Epithelial cell of proximal tubule (primary cell): Measurements from ENCODE around the gene OCA2. TPM values are rescaled to one million over a fixed set of nuclear protein-coding genes. Genes with fewer than 3 reads are reported as not detected.
"Not testable (repeated sequence)": the region's sequence is repeated elsewhere in the genome, so short reads cannot be mapped to it uniquely, and the experiment has no call there.

Experiments used
- DNase-seq: peaks from one replicate; pipeline ENCODE4 v3.0.0-alpha.2; 2011; ENCODE audit warnings: low read depth
- H3K4me3 ChIP-seq: 2 replicates; pipeline ENCODE4 v1.5.1; 2011; ENCODE audit warnings: low read depth, mild to moderate bottlenecking, low read length
- total RNA-seq: library from RNA; depleted of rRNA; stranded (reverse); fragments of >200 nt; gene quantifications from 2 replicates; pipeline ENCODE4 v1.2.3, GENCODE V29; 2015
- TF ChIP-seq, protein P1 (sequence below): conservative IDR thresholded peaks from 2 replicates; pipeline ENCODE4 v1.5.1; 2012; ENCODE audit warnings: low read depth, mild to moderate bottlenecking, low read length

Gene OCA2
- total RNA-seq, 1 donor from 2014 or later, result not detected

- no peak for DNase-seq
- no peak overlapping the region for H3K4me3 ChIP-seq
- TF ChIP-seq, protein P1, sequence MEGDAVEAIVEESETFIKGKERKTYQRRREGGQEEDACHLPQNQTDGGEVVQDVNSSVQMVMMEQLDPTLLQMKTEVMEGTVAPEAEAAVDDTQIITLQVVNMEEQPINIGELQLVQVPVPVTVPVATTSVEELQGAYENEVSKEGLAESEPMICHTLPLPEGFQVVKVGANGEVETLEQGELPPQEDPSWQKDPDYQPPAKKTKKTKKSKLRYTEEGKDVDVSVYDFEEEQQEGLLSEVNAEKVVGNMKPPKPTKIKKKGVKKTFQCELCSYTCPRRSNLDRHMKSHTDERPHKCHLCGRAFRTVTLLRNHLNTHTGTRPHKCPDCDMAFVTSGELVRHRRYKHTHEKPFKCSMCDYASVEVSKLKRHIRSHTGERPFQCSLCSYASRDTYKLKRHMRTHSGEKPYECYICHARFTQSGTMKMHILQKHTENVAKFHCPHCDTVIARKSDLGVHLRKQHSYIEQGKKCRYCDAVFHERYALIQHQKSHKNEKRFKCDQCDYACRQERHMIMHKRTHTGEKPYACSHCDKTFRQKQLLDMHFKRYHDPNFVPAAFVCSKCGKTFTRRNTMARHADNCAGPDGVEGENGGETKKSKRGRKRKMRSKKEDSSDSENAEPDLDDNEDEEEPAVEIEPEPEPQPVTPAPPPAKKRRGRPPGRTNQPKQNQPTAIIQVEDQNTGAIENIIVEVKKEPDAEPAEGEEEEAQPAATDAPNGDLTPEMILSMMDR, result no peak
Observed at GRCh38 chr15:28124841-28125240, 25.7 kb upstream of the OCA2 start.

DNA sequence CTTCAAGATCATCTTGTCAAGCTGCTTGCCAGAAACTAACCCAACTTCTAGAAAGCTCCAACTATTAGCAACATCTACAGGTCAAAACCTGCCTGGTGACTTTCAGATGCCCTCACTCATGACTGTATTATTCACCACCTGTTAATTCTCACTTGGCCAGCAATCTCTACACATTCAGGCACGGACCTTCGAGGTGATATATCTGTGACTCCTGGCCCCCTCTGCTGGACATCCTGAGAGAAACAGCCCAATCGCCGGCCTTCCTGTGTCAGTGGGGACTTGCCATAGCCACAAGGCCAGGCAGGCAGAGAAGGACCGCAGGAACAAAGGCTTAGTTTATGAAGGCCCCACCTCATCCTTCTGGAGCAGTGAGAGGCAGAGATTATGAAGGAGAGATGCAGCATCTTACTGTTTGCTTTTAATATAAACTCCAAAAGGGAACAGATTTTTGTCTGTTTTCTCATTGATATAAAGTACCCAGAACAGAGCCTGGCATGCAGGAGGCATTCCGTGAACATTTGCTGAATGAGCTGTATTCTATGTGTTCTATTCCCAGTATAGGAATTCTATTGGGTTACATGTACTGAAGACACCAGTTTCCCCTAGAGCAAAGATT lies 24.4 kb upstream of the OCA2 start:
- H3K4me3 ChIP-seq, result no peak overlapping the region
- TF ChIP-seq, protein P1, result peak; percentile 78
- peak; percentile 40 for DNase-seq

DNA sequence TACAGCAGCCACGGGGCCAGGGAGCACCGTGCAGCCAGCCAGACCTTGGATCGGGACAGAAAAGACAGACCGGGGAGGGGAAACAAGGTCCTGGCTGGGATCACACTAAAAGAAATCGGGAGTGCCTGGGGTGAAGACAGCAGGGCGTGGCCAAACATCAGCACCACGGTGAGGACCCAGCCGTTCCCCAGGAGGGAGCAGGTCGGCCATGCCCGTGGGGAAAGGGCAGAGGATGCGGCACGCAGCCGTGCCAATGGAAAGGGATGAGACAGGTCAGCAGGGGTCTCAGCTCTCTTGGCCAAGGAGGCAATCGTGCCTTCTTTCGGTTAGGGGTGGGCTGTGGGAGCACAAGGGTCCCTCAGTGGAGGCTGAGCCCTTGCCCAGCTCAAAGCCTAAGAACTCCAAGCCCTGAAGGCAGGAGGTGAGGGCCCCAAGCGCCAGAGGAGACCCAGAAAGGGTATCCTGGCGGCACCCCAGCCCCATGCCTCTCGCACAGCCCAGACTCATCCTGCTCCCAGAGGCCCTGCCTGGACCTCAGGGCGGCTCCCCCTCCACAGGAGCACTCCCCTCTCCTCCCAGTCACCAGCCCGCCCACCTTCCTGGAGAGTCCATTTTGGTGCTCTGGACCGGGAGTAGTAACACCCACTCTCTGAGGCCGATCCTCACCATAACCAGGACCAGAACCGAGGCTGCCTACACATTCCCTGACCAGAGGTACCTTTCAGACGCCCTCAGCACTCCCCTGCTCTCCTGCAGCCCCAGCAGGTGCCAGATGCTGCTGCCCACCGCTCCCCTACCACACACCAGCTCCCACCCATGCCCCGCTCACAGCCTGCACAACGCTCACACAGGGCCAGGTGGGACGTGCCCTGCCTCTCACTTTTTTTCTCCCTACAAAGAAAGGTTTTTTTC lies 23.2 kb upstream of the OCA2 start:
- no peak overlapping the region for H3K4me3 ChIP-seq
- DNase-seq, result no peak
- TF ChIP-seq, protein P1, result no peak

DNA sequence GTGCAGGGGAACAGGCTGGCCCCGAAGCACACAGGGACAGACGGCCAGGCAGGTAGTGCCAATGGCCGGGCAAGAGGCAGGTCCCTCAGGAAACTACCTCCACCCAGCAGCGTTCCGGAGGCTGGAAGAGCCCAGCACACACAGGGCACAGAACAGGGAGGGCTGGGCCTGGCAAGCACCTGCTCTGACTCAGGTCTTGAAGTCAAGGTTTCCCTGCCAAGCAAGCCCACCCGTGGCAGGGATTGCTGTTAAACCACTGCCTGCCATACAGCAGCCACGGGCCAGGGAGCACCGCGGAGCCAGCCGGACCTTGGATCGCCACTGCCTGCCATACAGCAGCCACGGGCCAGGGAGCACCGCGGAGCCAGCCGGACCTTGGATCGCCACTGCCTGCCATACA lies 22.5 kb upstream of the OCA2 start:
- not testable (repeated sequence) for DNase-seq, H3K4me3 ChIP-seq

DNA sequence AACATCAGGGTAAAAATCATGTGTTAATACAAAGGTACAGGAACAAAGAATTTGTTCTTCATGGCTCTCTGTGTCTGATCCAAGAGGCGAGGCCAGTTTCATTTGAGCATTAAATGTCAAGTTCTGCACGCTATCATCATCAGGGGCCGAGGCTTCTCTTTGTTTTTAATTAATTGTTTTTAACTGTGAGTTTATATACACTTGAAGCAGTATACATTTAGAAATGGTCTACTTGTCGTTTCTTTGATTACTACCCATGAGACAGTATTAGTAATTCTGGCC lies 21.2 kb upstream of the OCA2 start:
- H3K4me3 ChIP-seq, result no peak overlapping the region
- TF ChIP-seq, protein P1, result no peak
- DNase-seq, result no peak

DNA sequence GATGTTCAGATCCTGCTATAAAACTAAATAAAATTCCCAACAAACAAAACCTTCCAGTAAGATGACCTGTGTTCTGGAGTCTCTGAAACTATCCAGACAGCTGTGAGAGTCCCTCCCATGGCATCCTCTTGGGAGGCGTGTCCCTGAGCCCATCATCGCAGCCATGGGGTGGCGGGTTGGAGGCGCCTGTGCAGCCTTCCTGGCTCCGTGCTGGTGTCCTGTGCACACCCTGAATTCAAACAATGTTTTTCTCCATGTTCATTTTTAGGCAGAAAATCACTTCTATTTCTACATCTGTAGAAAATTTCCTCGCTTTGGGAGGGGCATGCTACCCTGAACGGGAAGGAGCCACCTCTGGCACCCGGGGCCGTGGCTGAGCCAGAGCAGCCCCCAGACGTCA lies 19.4 kb upstream of the OCA2 start:
- H3K4me3 ChIP-seq, result no peak overlapping the region
- TF ChIP-seq, protein P1, result no peak
- no peak for DNase-seq

DNA sequence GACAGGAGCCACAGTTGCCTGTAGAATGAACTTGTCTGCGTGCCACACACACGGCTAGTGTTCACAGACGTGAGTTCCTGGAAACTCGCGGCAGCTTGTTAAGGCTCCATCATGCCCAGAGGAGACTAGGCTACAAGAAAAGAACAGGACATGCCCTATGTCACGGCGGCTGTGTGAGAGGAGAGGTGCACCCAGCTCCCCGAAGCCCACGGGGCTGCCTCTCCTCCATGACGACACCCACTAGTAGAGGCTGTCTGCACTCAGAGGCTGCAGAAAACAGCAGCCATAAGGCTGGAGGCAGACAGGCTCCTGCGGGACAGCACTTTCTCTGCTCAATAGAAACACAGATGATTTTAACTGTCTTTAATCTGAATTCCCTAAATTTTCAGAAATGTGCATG lies 19.0 kb upstream of the OCA2 start:
- no peak overlapping the region for H3K4me3 ChIP-seq
- TF ChIP-seq, protein P1, result no peak
- DNase-seq, result no peak
